A673 (cell line): ENCODE measurements around the gene BZW2. TPM values are rescaled to one million over a fixed set of nuclear protein-coding genes. Genes with fewer than 3 reads are reported as not detected.

ENCODE experiments used
- BruUV-seq: library from RNA; stranded (reverse); fragments of 400-500 nt; replicated peaks from 2 replicates; lab custom pipeline; 2021; lab: Mats Ljungman, UMichigan
- CTCF ChIA-PET: fragments of 300-600 bp; sonication (Branson Sonifier 250); formaldehyde crosslinking; loops from one replicate; lab custom pipeline; 2022; ENCODE audit warnings: antibody characterized with exemption; lab: Charles Lee
- POLR2A ChIA-PET: fragments of 300-600 bp; sonication (Branson Sonifier 250); formaldehyde crosslinking; loops from one replicate; lab custom pipeline; 2022; ENCODE audit warnings: antibody characterized with exemption; ENCODE audit not compliant: low non-redundant PET; lab: Charles Lee
- DNase-seq: peaks from one replicate; pipeline ENCODE4 v3.0.0-alpha.2; 2015; ENCODE audit warnings: low spot score
- H3K27ac ChIP-seq: fragments of 200-600 bp; sonication (generic); 2 replicates; pipeline ENCODE4 v1.5.1; 2016; ENCODE audit warnings: mixed run types, low read depth, mild to moderate bottlenecking, mixed read lengths, antibody characterized with exemption, low read length; ENCODE audit not compliant: poor library complexity, severe bottlenecking
- H3K27me3 ChIP-seq: fragments of 200-600 bp; sonication (generic); replicated peaks from 2 replicates; pipeline ENCODE4 v1.6.1; 2017; ENCODE audit warnings: mixed run types, low read depth, mild to moderate bottlenecking, mixed read lengths, antibody characterized with exemption, low read length; ENCODE audit not compliant: insufficient read depth, poor library complexity
- H3K36me3 ChIP-seq: fragments of 200-600 bp; sonication (generic); 2 replicates; pipeline ENCODE4 v1.6.1; 2016; ENCODE audit warnings: mixed run types, mild to moderate bottlenecking, mixed read lengths, antibody characterized with exemption, low read length; ENCODE audit not compliant: insufficient read depth, poor library complexity, severe bottlenecking
- H3K4me1 ChIP-seq: fragments of 200-600 bp; sonication (generic); 2 replicates; pipeline ENCODE4 v1.6.1; 2017; ENCODE audit warnings: mixed run types, mild to moderate bottlenecking, mixed read lengths, antibody characterized with exemption, low read length; ENCODE audit not compliant: insufficient read depth, poor library complexity, severe bottlenecking
- H3K4me3 ChIP-seq: fragments of 200-600 bp; sonication (generic); 2 replicates; pipeline ENCODE4 v1.5.1; 2016; ENCODE audit warnings: low read depth, mixed run types, mild to moderate bottlenecking, mixed read lengths, low read length; ENCODE audit not compliant: poor library complexity, severe bottlenecking
- H3K9me3 ChIP-seq: fragments of 200-600 bp; sonication (generic); 2 replicates; pipeline ENCODE4 v1.6.1; 2016; ENCODE audit warnings: mixed run types, low read depth, mild to moderate bottlenecking, mixed read lengths, antibody characterized with exemption, low read length; ENCODE audit not compliant: poor library complexity, severe bottlenecking
- EZH2 ChIP-seq: fragments of 200-600 bp; sonication (generic); IDR thresholded peaks from 2 replicates; pipeline ENCODE4 v1.6.1; 2017; ENCODE audit warnings: borderline replicate concordance, low read depth, mild to moderate bottlenecking, mixed read lengths, antibody characterized with exemption, low read length; ENCODE audit not compliant: poor library complexity, severe bottlenecking
- intact Hi-C: fragments of 100-400 bp; cut with micrococcal nuclease; formaldehyde crosslinking; loops from one replicate; pipeline ENCODE4 v1.10.0; 2022; ENCODE audit not compliant: unreplicated experiment
- total RNA-seq: library from RNA; stranded (reverse); gene quantifications from 2 replicates; pipeline ENCODE4 v1.2.3, GENCODE V29; 2021
- TF ChIP-seq, protein P1 (sequence below): fragments of 300-800, 200-600 bp; sonication (generic); conservative IDR thresholded peaks from 2 replicates; pipeline ENCODE4 v1.5.1; 2017; ENCODE audit warnings: low read depth, mild to moderate bottlenecking, antibody characterized with exemption, low read length, moderate library complexity, mixed read lengths

BZW2 gene
- total RNA-seq, 1 experiment from 2014 or later = 175 TPM

DNA sequence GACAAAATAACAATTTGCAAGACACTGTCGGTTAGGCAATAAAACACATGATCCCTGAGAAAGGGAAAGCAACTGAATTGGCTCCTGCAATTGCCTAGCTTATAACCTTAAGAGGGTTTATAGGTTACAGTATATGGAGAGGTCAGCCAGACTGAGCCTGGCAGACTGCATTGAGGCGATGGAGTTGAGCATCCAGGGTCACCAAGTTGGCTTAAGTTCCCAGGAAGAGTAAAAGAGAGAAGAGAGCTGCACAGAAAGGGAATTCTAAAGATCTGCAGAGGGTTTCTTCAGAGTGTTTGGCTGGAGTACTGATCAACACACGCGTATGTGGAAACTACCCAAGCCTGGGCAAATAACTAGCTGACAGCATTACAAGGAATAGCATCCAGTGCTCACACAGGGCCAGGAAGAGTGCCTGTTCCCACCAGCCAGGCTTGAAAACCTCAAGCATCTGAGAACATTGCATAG is 11.7 kb upstream of the BZW2 start:
- Histone ChIP-seq H3K27me3 (no peaks in the 10 kb centered on the region), H3K4me3 (no peak overlapping the region), H3K4me1 (peaks cover 10% of the 10 kb centered on the region), H3K27ac (no peak overlapping the region), H3K36me3 (peaks cover 4% of the 10 kb centered on the region), H3K9me3 (no peaks in the 10 kb centered on the region)
- ChIA-PET POLR2A (no interaction called here), CTCF (no interaction called here)
- intact Hi-C loops = no loop called here
- no peak for DNase-seq
- BruUV-seq = no TSS peak
- TF ChIP-seq, protein P1, sequence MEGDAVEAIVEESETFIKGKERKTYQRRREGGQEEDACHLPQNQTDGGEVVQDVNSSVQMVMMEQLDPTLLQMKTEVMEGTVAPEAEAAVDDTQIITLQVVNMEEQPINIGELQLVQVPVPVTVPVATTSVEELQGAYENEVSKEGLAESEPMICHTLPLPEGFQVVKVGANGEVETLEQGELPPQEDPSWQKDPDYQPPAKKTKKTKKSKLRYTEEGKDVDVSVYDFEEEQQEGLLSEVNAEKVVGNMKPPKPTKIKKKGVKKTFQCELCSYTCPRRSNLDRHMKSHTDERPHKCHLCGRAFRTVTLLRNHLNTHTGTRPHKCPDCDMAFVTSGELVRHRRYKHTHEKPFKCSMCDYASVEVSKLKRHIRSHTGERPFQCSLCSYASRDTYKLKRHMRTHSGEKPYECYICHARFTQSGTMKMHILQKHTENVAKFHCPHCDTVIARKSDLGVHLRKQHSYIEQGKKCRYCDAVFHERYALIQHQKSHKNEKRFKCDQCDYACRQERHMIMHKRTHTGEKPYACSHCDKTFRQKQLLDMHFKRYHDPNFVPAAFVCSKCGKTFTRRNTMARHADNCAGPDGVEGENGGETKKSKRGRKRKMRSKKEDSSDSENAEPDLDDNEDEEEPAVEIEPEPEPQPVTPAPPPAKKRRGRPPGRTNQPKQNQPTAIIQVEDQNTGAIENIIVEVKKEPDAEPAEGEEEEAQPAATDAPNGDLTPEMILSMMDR = no peak
- no peak for TF ChIP-seq EZH2

DNA sequence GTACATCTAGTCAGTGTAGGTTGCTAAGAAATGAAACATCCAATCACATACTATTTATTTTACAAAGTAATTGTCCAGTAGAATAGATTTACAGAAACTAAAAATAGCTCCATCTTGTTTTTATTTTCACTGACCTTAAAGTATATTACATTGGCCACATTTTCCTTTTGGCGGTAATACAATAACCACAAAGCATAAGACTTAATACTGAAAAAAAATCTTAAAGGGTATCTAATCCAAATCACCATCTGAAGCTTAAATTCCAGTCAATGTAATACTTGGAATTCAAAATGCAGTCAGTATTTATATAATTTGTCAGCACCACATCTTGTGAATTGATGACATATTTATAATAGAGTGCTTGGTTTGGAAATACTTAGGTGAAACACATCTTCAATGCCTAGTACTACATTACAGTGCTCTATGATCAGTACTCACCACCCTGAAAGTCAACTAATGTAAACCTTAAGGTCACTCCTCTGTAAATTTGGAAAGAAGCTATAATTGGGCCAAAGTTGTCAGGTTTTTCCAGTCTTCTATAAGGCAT is 9.4 kb upstream of the BZW2 start:
- no peaks in the 10 kb centered on the region for H3K9me3 ChIP-seq
- ChIA-PET CTCF (no interaction called here), POLR2A (interaction anchor here (0.6 kb wide), 1 partner anchor 14 kb away, joined by 3 read pairs; no protein-coding TSS in a partner anchor)
- H3K4me1 ChIP-seq = peaks cover 13% of the 10 kb centered on the region
- H3K4me3 ChIP-seq = no peak overlapping the region
- H3K27me3 ChIP-seq = no peaks in the 10 kb centered on the region
- H3K27ac ChIP-seq = no peak overlapping the region
- BruUV-seq = no TSS peak
- H3K36me3 ChIP-seq = peaks cover 4% of the 10 kb centered on the region
- intact Hi-C loops = no loop called here
- DNase-seq = no peak
- no peak for TF ChIP-seq EZH2
- TF ChIP-seq, protein P1 = no peak

DNA sequence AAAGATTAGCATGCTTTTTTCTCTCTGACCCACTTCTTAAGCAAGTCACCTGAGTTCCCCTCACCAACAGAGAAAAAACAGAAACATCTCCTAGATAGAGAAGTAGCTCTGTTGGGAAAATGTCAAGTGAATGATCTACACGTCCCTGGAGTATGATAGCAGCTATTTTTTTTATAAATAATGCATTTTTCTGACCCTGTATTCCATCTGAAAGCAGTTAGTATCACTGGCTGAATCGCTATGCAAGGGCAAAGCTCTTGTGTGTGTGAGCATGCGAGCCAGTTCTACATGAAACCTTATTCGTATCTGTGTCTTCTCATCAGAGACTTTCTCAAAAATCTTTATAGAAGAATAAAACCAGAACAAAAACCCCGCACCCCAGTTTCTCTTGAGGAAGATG is 8.6 kb upstream of the BZW2 start:
- DNase-seq = no peak
- peaks cover 4% of the 10 kb centered on the region for H3K36me3 ChIP-seq
- no peak overlapping the region for H3K4me3 ChIP-seq
- no peaks in the 10 kb centered on the region for H3K9me3 ChIP-seq
- peaks cover 20% of the 10 kb centered on the region for H3K4me1 ChIP-seq
- TF ChIP-seq, protein P1 = no peak
- no peak for TF ChIP-seq EZH2
- no TSS peak for BruUV-seq
- H3K27me3 ChIP-seq = no peaks in the 10 kb centered on the region
- CTCF ChIA-PET = no interaction called here
- intact Hi-C loops = no loop called here
- POLR2A ChIA-PET = no interaction called here
- H3K27ac ChIP-seq = no peak overlapping the region
